AG09309 (cell line): ENCODE measurements around the gene LPCAT3.

Experiments used
- DNase-seq: peaks from one replicate; pipeline ENCODE4 v3.0.0-alpha.2; 2010; ENCODE audit warnings: low read depth
- H3K4me3 ChIP-seq: 2 replicates; pipeline ENCODE4 v1.5.1; 2011; ENCODE audit warnings: mild to moderate bottlenecking, low read depth, low read length, moderate library complexity; ENCODE audit not compliant: control insufficient read depth
- TF ChIP-seq, protein P1 (sequence below): IDR thresholded peaks from 2 replicates; pipeline ENCODE4 v1.5.1; 2011; ENCODE audit warnings: mild to moderate bottlenecking, low read depth, low read length, inconsistent platforms; ENCODE audit not compliant: insufficient read depth, control insufficient read depth; ENCODE audit errors: missing control alignments

The LPCAT3 gene

DNA sequence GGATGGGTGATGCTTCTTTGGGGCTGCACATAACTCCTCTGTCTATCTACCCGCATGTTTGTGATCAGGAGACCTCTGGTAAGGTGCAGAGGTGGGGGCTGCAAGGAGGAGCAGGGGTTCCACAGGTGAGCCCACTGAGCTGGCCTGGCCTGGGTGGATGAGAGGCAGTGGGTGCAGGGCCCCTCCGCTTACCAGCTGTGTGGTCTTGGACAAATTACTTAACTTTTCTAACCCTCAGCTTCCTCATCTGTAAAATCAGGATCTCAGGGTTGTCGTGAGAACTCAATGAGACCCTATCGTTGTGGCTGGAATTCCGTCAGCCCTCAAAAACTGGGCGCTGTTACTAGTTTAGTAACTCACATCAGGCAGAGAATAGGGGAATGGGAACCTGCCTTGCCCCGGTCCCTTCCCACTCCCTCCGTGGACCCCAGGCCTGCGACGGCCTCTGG is 59.6 kb downstream of the LPCAT3 start:
- H3K4me3 ChIP-seq, result no peak overlapping the region
- TF ChIP-seq, protein P1, sequence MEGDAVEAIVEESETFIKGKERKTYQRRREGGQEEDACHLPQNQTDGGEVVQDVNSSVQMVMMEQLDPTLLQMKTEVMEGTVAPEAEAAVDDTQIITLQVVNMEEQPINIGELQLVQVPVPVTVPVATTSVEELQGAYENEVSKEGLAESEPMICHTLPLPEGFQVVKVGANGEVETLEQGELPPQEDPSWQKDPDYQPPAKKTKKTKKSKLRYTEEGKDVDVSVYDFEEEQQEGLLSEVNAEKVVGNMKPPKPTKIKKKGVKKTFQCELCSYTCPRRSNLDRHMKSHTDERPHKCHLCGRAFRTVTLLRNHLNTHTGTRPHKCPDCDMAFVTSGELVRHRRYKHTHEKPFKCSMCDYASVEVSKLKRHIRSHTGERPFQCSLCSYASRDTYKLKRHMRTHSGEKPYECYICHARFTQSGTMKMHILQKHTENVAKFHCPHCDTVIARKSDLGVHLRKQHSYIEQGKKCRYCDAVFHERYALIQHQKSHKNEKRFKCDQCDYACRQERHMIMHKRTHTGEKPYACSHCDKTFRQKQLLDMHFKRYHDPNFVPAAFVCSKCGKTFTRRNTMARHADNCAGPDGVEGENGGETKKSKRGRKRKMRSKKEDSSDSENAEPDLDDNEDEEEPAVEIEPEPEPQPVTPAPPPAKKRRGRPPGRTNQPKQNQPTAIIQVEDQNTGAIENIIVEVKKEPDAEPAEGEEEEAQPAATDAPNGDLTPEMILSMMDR, result no peak
- no peak for DNase-seq

DNA sequence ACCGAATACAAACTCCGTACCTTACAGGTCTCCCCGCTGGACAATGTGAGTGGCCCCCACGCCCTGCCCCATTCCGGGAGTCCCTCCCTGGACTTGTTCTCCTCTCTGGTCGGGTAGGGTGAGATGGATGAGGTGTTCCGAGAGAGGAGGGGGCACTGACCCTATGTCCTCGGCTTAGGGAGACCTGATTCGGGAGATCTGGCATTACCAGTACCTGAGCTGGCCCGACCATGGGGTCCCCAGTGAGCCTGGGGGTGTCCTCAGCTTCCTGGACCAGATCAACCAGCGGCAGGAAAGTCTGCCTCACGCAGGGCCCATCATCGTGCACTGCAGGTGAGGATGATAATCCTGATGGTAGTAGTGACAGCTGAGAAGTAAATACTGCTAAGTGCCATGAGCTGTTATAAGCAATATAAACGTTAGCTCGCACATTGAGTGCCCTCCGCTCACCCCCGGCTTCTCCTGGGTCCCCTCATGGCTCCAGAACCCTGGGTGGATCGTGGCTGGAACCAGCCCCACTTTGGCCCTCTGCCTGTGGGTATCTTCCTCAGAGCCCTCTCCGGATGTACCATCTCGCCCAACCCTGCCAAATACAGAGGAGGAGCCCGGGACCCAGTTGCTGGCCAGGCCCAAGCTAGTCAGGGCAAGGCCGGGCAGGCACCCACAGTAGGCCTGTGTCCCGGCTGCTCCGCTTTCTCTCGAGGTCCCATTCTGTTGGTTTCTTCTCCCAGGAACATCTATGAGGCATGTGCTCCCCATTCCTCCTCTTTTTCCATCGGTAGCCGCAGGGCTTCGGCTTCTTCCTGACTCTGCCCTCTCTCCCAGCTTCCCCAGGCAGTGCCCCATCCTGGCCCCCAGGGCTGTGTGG is 60.3 kb downstream of the LPCAT3 start:
- H3K4me3 ChIP-seq, result no peak overlapping the region
- no peak for DNase-seq
- TF ChIP-seq, protein P1, result no peak

DNA sequence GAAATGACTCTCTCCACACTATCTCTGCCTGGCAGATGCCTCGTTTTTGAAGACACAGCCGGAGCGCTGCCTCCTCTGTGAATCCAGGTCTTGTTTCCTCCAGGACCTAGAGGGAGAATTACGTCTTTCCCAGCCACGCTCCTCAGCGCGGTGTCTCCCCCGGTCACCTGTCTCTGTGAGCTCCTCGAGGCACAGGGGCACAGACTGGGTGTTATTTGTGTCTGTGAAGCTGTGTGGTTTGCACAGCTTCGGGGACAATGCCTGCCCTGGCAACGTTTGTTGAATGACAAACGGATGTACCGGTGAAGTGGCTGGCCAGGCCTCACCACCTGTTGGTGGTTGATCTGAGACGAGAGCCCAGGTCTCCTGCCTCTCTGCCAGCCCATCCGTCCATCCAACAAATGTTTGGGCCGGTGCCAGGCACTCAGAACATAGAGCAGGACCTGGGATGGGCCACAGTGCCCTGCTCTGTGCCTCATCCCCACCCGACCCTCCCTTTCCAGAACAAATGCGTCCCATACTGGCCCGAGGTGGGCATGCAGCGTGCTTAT is 61.0 kb downstream of the LPCAT3 start:
- TF ChIP-seq, protein P1, result no peak
- no peak overlapping the region for H3K4me3 ChIP-seq
- DNase-seq, result no peak

DNA sequence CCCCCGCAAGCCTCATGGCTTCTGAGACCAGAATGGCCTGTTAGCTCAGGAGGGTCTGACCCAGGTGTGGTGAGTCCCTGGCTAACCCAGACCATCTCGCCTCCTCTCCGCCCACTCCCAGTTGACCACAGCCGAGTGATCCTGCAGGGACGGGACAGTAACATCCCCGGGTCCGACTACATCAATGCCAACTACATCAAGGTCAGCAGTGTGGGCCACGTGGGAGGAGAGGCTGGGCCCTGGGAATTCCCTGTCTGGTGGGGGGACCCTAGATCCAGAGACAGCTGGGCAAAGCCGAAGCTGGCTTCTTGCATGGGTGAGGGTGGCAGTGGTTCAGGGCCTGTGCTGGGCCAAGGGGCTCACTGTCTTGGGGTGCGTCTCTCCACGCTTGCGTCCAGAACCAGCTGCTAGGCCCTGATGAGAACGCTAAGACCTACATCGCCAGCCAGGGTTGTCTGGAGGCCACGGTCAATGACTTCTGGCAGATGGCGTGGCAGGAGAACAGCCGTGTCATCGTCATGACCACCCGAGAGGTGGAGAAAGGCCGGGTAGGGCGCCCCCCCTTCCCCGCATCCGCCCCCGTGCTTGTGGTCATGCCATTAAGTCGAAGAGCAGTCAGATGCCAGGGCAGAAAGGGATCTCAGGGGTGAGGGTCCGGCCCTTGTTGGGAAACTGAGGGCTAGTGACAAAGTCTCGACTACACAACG is 62.1 kb downstream of the LPCAT3 start:
- no peak overlapping the region for H3K4me3 ChIP-seq
- TF ChIP-seq, protein P1, result no peak

DNA sequence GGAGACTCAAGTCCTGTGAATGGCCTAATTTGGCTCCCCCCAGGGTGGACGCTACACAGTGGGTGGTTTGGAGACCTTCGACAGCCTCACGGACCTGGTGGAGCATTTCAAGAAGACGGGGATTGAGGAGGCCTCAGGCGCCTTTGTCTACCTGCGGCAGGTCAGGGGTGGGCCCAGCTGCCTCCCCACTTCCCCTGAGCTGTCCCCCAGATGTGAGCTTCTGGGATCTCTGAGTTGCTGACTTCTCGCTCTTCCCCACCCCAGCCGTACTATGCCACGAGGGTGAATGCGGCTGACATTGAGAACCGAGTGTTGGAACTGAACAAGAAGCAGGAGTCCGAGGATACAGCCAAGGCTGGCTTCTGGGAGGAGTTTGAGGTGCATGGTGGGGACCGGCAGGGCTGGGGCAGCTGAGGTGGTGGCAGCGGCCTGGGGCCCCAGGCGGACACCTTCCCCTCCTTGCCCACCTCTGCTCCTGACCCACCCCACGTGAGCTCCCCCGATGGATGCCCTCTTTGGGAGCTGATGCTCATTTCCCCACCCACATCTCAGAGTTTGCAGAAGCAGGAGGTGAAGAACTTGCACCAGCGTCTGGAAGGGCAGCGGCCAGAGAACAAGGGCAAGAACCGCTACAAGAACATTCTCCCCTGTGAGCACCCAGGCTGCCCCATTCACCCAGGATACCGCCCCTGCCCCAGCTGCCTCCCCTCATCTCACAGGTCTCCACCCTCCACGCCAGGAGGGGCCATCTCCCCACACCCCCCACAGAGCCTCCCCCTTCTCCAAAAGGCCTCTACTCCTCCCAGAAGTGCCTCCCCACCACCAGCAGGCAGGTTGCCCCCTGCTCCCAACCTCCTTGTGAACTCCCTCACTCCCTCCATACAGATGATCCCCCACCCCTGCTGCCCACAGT is 62.9 kb downstream of the LPCAT3 start:
- no peak for DNase-seq
- TF ChIP-seq, protein P1, result no peak
- H3K4me3 ChIP-seq, result no peak overlapping the region

More for the DNA sequence above, 62.1 kb downstream of the LPCAT3 start:
- no peak for DNase-seq
